Astrocyte (in vitro differentiated cells and primary cell): Measurements from ENCODE around the gene CATSPERB. TPM values are rescaled to one million over a fixed set of nuclear protein-coding genes. Genes with fewer than 3 reads are reported as not detected.
"Not testable (repeated sequence)": the region's sequence is repeated elsewhere in the genome, so short reads cannot be mapped to it uniquely, and the experiment has no call there.

ENCODE experiments used
- DNase-seq: peaks from one replicate; pipeline ENCODE4 v3.0.0-alpha.2; 2010; ENCODE audit warnings: low read depth
- FAIRE-seq: peaks from 2 replicates; lab custom pipeline; 2011; peaks lifted over from hg19 to GRCh38; lab: Jason Lieb, UNC
- H2AFZ ChIP-seq: 2 replicates; pipeline ENCODE4 v1.6.0; 2012; ENCODE audit warnings: low read depth, low read length, inconsistent platforms
- H3K27ac ChIP-seq: 2 replicates; pipeline ENCODE4 v1.5.1; 2011; ENCODE audit warnings: low read depth, low read length, inconsistent platforms
- H3K27me3 ChIP-seq: 2 replicates; pipeline ENCODE4 v1.6.0; 2011; ENCODE audit warnings: low read length, inconsistent platforms; ENCODE audit not compliant: insufficient read depth
- H3K36me3 ChIP-seq: 2 replicates; pipeline ENCODE4 v1.5.1; 2011; ENCODE audit warnings: low read length, inconsistent platforms; ENCODE audit not compliant: insufficient read depth
- H3K4me1 ChIP-seq: 2 replicates; pipeline ENCODE4 v1.5.1; 2011; ENCODE audit warnings: low read length, inconsistent platforms; ENCODE audit not compliant: insufficient read depth
- H3K4me2 ChIP-seq: 2 replicates; pipeline ENCODE4 v1.6.0; 2012; ENCODE audit warnings: low read length, inconsistent platforms
- H3K4me3 ChIP-seq: 2 replicates; pipeline ENCODE4 v1.5.1; 2011; ENCODE audit warnings: low read depth, mild to moderate bottlenecking, low read length, inconsistent platforms; ENCODE audit not compliant: insufficient read depth
- H3K79me2 ChIP-seq: 2 replicates; pipeline ENCODE4 v1.6.0; 2012; ENCODE audit warnings: mild to moderate bottlenecking, low read length, inconsistent platforms; ENCODE audit not compliant: insufficient read depth
- H3K9ac ChIP-seq: 2 replicates; pipeline ENCODE4 v1.6.0; 2012; ENCODE audit warnings: mild to moderate bottlenecking, low read length, inconsistent platforms
- H3K9me3 ChIP-seq: 2 replicates; pipeline ENCODE4 v1.5.1; 2012; ENCODE audit warnings: low read depth, mild to moderate bottlenecking, low read length, inconsistent platforms; ENCODE audit not compliant: insufficient read depth
- H4K20me1 ChIP-seq: 2 replicates; pipeline ENCODE4 v1.6.0; 2012; ENCODE audit warnings: low read length, inconsistent platforms; ENCODE audit not compliant: insufficient read depth
- H3K27ac Mint-ChIP-seq: one replicate; pipeline ENCODE4 v1.8.0; 2021; ENCODE audit warnings: mild to moderate bottlenecking, mixed read lengths; ENCODE audit not compliant: unreplicated experiment
- H3K27me3 Mint-ChIP-seq: one replicate; pipeline ENCODE4 v1.8.0; 2021; ENCODE audit warnings: low read depth, mixed read lengths; ENCODE audit not compliant: unreplicated experiment
- H3K36me3 Mint-ChIP-seq: one replicate; pipeline ENCODE4 v1.8.0; 2021; ENCODE audit warnings: low read depth, mixed read lengths; ENCODE audit not compliant: unreplicated experiment
- H3K4me1 Mint-ChIP-seq: one replicate; pipeline ENCODE4 v1.8.0; 2021; ENCODE audit warnings: low read depth, mixed read lengths; ENCODE audit not compliant: unreplicated experiment
- H3K4me3 Mint-ChIP-seq: one replicate; pipeline ENCODE4 v1.8.0; 2021; ENCODE audit warnings: mild to moderate bottlenecking, moderate library complexity, mixed read lengths; ENCODE audit not compliant: unreplicated experiment
- H3K9me3 Mint-ChIP-seq: one replicate; pipeline ENCODE4 v1.8.0; 2021; ENCODE audit warnings: mild to moderate bottlenecking, mixed read lengths; ENCODE audit not compliant: unreplicated experiment
- EZH2 ChIP-seq: IDR thresholded peaks from 2 replicates; pipeline ENCODE4 v1.6.1; 2012; ENCODE audit warnings: mild to moderate bottlenecking, low read length, inconsistent platforms; ENCODE audit not compliant: insufficient read depth
- total RNA-seq: library from RNA; stranded (reverse); gene quantifications from 2 replicates; pipeline ENCODE4 v1.2.1, GENCODE V29; 2021
- TF ChIP-seq, protein P1 (sequence below): IDR thresholded peaks from 2 replicates; pipeline ENCODE4 v1.5.1; 2011; ENCODE audit warnings: low read depth, mild to moderate bottlenecking, inconsistent platforms, low read length, moderate library complexity; ENCODE audit not compliant: insufficient read depth

CATSPERB gene
- total RNA-seq, 1 donor from 2014 or later: 0.11 TPM

DNA sequence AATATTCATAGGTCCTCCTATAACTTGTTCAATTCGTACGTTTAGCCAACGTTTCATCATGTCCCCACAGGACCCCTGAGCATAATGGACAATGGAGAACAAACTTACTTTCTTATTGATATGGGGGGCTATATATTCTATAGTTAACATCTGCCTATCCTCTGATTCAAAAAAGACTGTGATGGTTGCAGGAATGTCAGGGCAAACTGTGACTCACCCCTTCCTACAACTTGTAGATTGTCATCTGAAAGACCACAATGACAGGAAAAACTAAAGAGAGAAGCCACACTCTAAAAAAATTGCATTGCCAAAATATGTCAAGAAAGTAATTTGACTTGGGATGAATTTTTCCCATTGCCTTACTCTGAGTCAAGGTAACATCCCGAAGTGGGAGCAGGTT lies 50.8 kb downstream of the CATSPERB start:
- Histone ChIP-seq H3K4me1 (no peaks in the 10 kb centered on the region), H3K9me3 (no peaks in the 10 kb centered on the region), H3K4me3 (no peak overlapping the region), H2AFZ (no peak overlapping the region), H3K36me3 (no peaks in the 10 kb centered on the region), H3K79me2 (no peaks in the 10 kb centered on the region), H3K4me2 (no peak overlapping the region), H3K27ac (no peak overlapping the region), H3K27me3 (no peaks in the 10 kb centered on the region), H4K20me1 (no peaks in the 10 kb centered on the region), H3K9ac (no peak overlapping the region)
- Mint-ChIP-seq H3K36me3 (no peaks in the 10 kb centered on the region), H3K27ac (no peak overlapping the region), H3K27me3 (no peaks in the 10 kb centered on the region), H3K9me3 (no peaks in the 10 kb centered on the region), H3K4me3 (no peak overlapping the region), H3K4me1 (no peaks in the 10 kb centered on the region)
- no peak for DNase-seq
- FAIRE-seq: no peak
- no peak for TF ChIP-seq EZH2
- TF ChIP-seq, protein P1, sequence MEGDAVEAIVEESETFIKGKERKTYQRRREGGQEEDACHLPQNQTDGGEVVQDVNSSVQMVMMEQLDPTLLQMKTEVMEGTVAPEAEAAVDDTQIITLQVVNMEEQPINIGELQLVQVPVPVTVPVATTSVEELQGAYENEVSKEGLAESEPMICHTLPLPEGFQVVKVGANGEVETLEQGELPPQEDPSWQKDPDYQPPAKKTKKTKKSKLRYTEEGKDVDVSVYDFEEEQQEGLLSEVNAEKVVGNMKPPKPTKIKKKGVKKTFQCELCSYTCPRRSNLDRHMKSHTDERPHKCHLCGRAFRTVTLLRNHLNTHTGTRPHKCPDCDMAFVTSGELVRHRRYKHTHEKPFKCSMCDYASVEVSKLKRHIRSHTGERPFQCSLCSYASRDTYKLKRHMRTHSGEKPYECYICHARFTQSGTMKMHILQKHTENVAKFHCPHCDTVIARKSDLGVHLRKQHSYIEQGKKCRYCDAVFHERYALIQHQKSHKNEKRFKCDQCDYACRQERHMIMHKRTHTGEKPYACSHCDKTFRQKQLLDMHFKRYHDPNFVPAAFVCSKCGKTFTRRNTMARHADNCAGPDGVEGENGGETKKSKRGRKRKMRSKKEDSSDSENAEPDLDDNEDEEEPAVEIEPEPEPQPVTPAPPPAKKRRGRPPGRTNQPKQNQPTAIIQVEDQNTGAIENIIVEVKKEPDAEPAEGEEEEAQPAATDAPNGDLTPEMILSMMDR: no peak

DNA sequence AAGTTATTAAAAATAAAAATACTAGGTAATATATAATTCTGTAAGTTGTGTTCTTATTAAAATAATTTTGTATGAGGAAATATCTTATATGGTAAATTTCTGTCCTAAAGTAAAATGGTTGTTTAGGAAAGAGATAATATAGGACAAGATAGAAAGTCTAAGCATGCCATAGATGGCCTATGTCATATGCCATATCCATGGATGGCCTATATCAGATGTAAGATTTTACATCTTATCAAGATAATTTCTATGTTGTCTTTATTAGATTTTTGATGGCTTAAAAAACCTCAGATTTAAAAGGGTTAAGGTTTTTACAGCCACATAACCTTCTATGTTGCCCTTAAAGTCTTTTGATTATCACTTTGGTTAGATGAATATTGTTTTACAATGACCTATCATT lies 52.6 kb downstream of the CATSPERB start:
- Histone ChIP-seq H3K4me2 (no peak overlapping the region), H3K27ac (no peak overlapping the region), H4K20me1 (no peaks in the 10 kb centered on the region), H3K4me3 (no peak overlapping the region), H3K9ac (no peak overlapping the region), H3K27me3 (no peaks in the 10 kb centered on the region), H2AFZ (no peak overlapping the region), H3K36me3 (no peaks in the 10 kb centered on the region), H3K9me3 (no peaks in the 10 kb centered on the region), H3K4me1 (no peaks in the 10 kb centered on the region), H3K79me2 (no peaks in the 10 kb centered on the region)
- H3K27ac Mint-ChIP-seq: no peak overlapping the region
- no peaks in the 10 kb centered on the region for H3K4me1 Mint-ChIP-seq
- FAIRE-seq (no peak), DNase-seq (no peak)
- TF ChIP-seq, protein P1: no peak
- no peak for TF ChIP-seq EZH2
- H3K27me3 Mint-ChIP-seq: no peaks in the 10 kb centered on the region
- H3K36me3 Mint-ChIP-seq: no peaks in the 10 kb centered on the region
- H3K4me3 Mint-ChIP-seq: no peak overlapping the region
- H3K9me3 Mint-ChIP-seq: no peaks in the 10 kb centered on the region

DNA sequence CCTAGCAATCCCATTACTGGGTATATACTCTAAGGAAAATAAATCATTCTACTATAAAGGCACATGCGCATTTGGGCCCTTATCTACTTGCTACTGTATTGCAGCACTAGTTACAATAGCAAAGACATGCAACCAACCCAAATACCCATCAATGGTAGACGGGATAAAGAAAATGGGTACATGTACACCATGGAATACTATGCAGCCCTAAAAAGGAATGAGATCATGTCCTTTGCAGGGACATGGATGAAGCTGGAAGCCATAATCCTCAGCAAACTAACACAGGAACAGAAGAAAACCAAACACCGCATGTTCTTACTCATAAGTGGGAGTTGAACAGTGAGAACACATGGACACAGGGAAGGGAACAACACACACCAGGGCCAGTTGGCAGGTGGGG lies 54.2 kb downstream of the CATSPERB start:
- not testable (repeated sequence) for H3K9me3 Mint-ChIP-seq, H3K79me2 ChIP-seq, H3K4me3 ChIP-seq, H3K27me3 Mint-ChIP-seq, DNase-seq, H3K4me2 ChIP-seq, H3K36me3 ChIP-seq, FAIRE-seq, H3K27ac ChIP-seq, H3K36me3 Mint-ChIP-seq, H3K9me3 ChIP-seq, H3K27me3 ChIP-seq, H3K4me1 ChIP-seq, H3K27ac Mint-ChIP-seq, H3K9ac ChIP-seq, H2AFZ ChIP-seq, H3K4me3 Mint-ChIP-seq, H3K4me1 Mint-ChIP-seq, H4K20me1 ChIP-seq
